HepG2 (cell line): ENCODE results near the gene RBM15B. TPM values are rescaled to one million over a fixed set of nuclear protein-coding genes. Genes with fewer than 3 reads are reported as not detected.

Source experiments
- ARID5B ChIP-seq: IDR thresholded peaks from 2 replicates; pipeline ENCODE4 v1.4.0; 2020; ENCODE audit warnings: mild to moderate bottlenecking, missing genetic modification reagents
- BCL3 ChIP-seq: sonication (generic); formaldehyde crosslinking; IDR thresholded peaks from 2 replicates; pipeline ENCODE4 v1.5.1; 2020; ENCODE audit warnings: mild to moderate bottlenecking, missing genetic modification reagents, moderate library complexity
- CAMTA2 ChIP-seq: sonication (generic); formaldehyde crosslinking; IDR thresholded peaks from 2 replicates; pipeline ENCODE4 v1.4.0; 2020; ENCODE audit warnings: mild to moderate bottlenecking, missing genetic modification reagents, borderline replicate concordance
- CHD2 ChIP-seq: IDR thresholded peaks from 2 replicates; pipeline ENCODE4 v1.6.1; 2011; ENCODE audit warnings: low read depth, low read length, improper control_type of control experiment
- EZH2 ChIP-seq: conservative IDR thresholded peaks from 2 replicates; pipeline ENCODE4 v1.6.1; 2012; ENCODE audit warnings: mild to moderate bottlenecking, low read depth, low read length, moderate library complexity
- FOXK2 ChIP-seq: fragments of 450-650 bp; IDR thresholded peaks from 2 replicates; pipeline ENCODE4 v1.6.1; 2016
- HNF1B ChIP-seq: sonication (generic); formaldehyde crosslinking; IDR thresholded peaks from 2 replicates; pipeline ENCODE4 v1.5.1; 2020; ENCODE audit warnings: mild to moderate bottlenecking, moderate library complexity, missing genetic modification reagents
- HNRNPH1 ChIP-seq: fragments of 200-400 bp; formaldehyde crosslinking; optimal IDR thresholded peaks from 2 replicates; pipeline ENCODE3; 2017; ENCODE audit warnings: mild to moderate bottlenecking, low read depth, low read length
- MTF2 ChIP-seq: sonication (generic); formaldehyde crosslinking; IDR thresholded peaks from 2 replicates; pipeline ENCODE4 v1.5.0; 2020; ENCODE audit warnings: missing genetic modification reagents, borderline replicate concordance
- NR1H2 ChIP-seq: sonication (generic); formaldehyde crosslinking; IDR thresholded peaks from 2 replicates; pipeline ENCODE4 v1.8.1; 2022; ENCODE audit warnings: low read depth, missing genetic modification reagents, borderline replicate concordance
- POLR2AphosphoS5 ChIP-seq: IDR thresholded peaks from 2 replicates; pipeline ENCODE4 v1.6.1; 2012; ENCODE audit warnings: low read depth, low read length
- RARA ChIP-seq: IDR thresholded peaks from 2 replicates; pipeline ENCODE4 v1.6.1; 2016; ENCODE audit warnings: missing genetic modification reagents, missing compliant biosample characterization
- SOX6 ChIP-seq, 2 experiments: fragments of 450-650 bp in 1 of 2; sonication (generic) in 1 of 2; formaldehyde crosslinking in 1 of 2; IDR thresholded peaks; 2 replicates each; pipeline versions ENCODE4 v1.4.0 to v1.6.1; 2017 to 2020; ENCODE audit warnings: antibody characterized with exemption in 1 of 2, mild to moderate bottlenecking in 1 of 2, missing genetic modification reagents in 1 of 2
- ZBTB46 ChIP-seq: sonication (generic); formaldehyde crosslinking; IDR thresholded peaks from 2 replicates; pipeline ENCODE4 v1.4.0; 2020; ENCODE audit warnings: mild to moderate bottlenecking, missing genetic modification reagents, borderline replicate concordance
- ZNF619 ChIP-seq: sonication (generic); formaldehyde crosslinking; IDR thresholded peaks from 2 replicates; pipeline ENCODE4 v1.4.0; 2020; ENCODE audit warnings: mild to moderate bottlenecking, missing genetic modification reagents
- ZNF747 ChIP-seq: sonication (generic); formaldehyde crosslinking; IDR thresholded peaks from 2 replicates; pipeline ENCODE4 v1.8.1; 2023; ENCODE audit warnings: missing genetic modification reagents, mild to moderate bottlenecking, borderline replicate concordance
- ZNF75D ChIP-seq: sonication (generic); formaldehyde crosslinking; IDR thresholded peaks from 2 replicates; pipeline ENCODE4 v1.8.1; 2023; ENCODE audit warnings: missing genetic modification reagents, mild to moderate bottlenecking, borderline replicate concordance
- ZSCAN12 ChIP-seq: sonication (generic); formaldehyde crosslinking; IDR thresholded peaks from 2 replicates; pipeline ENCODE4 v1.9.0; 2021; ENCODE audit warnings: mild to moderate bottlenecking, missing genetic modification reagents
- polyA plus RNA-seq, 8 experiments: library from polyadenylated mRNA; depleted of rRNA in 3 of 8; stranded (reverse) in 7 of 8; unstranded in 1 of 8; fragments of >200 nt; fragmentation: Illumina TruSeq in 4 of 8; extraction: Trizol in 4 of 8; gene quantifications; 2 replicates each; pipeline versions ENCODE4 v1.2.1 to v1.2.3, GENCODE V29; 2011 to 2016; ENCODE audit warnings: low read depth in 4 of 8, missing spikeins in 1 of 8, mixed read lengths in 1 of 8; ENCODE audit not compliant: insufficient read depth in 1 of 8
- total RNA-seq, 5 experiments: library from RNA; depleted of rRNA; stranded (reverse); fragments of >200 nt; fragmentation: Illumina TruSeq; extraction: Trizol; gene quantifications; 2 replicates each; pipeline ENCODE4 v1.2.3, GENCODE V29; 2016; ENCODE audit warnings: low read depth in 1 of 5
- TF ChIP-seq, protein P1 (sequence below): sonication (generic); formaldehyde crosslinking; IDR thresholded peaks from 2 replicates; pipeline ENCODE4 v1.5.0; 2020; ENCODE audit warnings: mild to moderate bottlenecking, missing genetic modification reagents

RBM15B gene
- total and polyA plus RNA-seq, 2 of the 13 experiments (the other 11 are each of a cell fraction or from before 2014, with no cell fraction given), result 8.2 to 19.3 TPM

- TF ChIP-seq, protein P1, sequence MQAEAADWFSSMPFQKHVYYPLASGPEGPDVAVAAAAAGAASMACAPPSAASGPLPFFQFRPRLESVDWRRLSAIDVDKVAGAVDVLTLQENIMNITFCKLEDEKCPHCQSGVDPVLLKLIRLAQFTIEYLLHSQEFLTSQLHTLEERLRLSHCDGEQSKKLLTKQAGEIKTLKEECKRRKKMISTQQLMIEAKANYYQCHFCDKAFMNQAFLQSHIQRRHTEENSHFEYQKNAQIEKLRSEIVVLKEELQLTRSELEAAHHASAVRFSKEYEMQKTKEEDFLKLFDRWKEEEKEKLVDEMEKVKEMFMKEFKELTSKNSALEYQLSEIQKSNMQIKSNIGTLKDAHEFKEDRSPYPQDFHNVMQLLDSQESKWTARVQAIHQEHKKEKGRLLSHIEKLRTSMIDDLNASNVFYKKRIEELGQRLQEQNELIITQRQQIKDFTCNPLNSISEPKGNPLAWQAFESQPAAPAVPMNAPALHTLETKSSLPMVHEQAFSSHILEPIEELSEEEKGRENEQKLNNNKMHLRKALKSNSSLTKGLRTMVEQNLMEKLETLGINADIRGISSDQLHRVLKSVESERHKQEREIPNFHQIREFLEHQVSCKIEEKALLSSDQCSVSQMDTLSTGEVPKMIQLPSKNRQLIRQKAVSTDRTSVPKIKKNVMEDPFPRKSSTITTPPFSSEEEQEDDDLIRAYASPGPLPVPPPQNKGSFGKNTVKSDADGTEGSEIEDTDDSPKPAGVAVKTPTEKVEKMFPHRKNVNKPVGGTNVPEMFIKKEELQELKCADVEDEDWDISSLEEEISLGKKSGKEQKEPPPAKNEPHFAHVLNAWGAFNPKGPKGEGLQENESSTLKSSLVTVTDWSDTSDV (CRISPR knock-in tag), result no peak
- no peak for TF ChIP-seq EZH2
- no peak for TF ChIP-seq POLR2AphosphoS5
- TF ChIP-seq NR1H2 (CRISPR knock-in tag), result no peak
- no peak for TF ChIP-seq ZSCAN12 (CRISPR knock-in tag)
- 0 out of 2 replicates have a peak, but pooled peaks have one; percentile 42 for TF ChIP-seq CHD2
- peak; percentile 22 for TF ChIP-seq BCL3
- 0 out of 2 replicates have a peak, but pooled peaks have one; percentile 5 for TF ChIP-seq MTF2 (CRISPR knock-in tag)
- no peak for TF ChIP-seq SOX6 (IDR thresholded peaks at IDR 0.05)
- peak; percentile 61 for TF ChIP-seq SOX6 (CRISPR knock-in tag; IDR thresholded peaks at IDR 0.05)
- peak; percentile 61 for TF ChIP-seq RARA (CRISPR knock-in tag)
- no peak for TF ChIP-seq ZNF747 (CRISPR knock-in tag)
- no peak for TF ChIP-seq HNRNPH1
- peak; percentile 61 for TF ChIP-seq ARID5B
- TF ChIP-seq HNF1B (CRISPR knock-in tag), result no peak
- no peak for TF ChIP-seq CAMTA2
- TF ChIP-seq ZNF75D (CRISPR knock-in tag), result no peak
- TF ChIP-seq ZBTB46 (CRISPR knock-in tag), result no peak
- TF ChIP-seq FOXK2, result no peak
- 0 out of 2 replicates have a peak, but pooled peaks have one; percentile 4 for TF ChIP-seq ZNF619 (CRISPR knock-in tag)
Measured at GRCh38 chr3:51391075-51391565, at the start of gene RBM15B (continued).
